ENCODE measurements around the gene AFF2.
"Not testable (repeated sequence)": the region's sequence is repeated elsewhere in the genome, so short reads cannot be mapped to it uniquely, and the experiment has no call there.

AFF2 gene

DNA sequence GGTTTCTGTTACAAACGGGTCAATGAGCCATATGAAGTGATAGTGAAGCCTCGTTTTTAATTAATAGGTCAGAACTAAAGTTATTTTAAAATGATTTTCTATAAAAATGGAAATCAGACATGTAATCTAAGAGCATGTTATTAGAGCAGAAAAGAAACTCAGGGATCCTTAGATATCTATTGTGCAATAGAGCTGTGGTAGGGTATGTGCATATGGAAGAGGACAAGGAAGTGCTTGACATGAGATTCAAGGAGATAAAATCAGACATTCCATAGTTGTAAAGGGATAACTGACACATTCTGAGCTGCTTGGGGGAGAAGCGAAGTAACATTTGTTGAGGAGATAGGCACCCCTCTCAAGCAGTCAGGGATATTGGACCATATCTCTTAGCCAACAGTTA lies 143.0 kb downstream of the AFF2 start:
- no peak for DNase-seq (ENCODE audit: low read depth)

DNA sequence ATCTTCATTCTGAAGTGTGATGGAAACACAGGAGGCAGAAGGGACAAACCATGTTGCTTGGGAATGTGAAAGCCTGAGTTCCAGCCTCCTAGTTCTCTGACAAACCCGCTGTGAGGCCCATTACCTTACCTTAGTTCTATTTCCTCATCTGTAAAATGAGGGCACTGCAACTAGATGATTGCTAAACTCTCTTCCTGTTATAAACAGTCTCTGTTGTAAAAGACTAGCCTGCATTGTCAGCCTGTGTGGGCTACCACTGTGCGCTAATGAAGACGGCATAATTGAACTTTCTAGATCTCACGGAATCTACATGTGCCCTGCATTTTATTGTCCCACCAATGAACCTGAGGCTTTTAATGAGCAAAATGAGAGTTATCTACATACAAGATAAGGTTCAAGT lies 147.2 kb downstream of the AFF2 start:
- no peak for DNase-seq (ENCODE audit: low read depth)

DNA sequence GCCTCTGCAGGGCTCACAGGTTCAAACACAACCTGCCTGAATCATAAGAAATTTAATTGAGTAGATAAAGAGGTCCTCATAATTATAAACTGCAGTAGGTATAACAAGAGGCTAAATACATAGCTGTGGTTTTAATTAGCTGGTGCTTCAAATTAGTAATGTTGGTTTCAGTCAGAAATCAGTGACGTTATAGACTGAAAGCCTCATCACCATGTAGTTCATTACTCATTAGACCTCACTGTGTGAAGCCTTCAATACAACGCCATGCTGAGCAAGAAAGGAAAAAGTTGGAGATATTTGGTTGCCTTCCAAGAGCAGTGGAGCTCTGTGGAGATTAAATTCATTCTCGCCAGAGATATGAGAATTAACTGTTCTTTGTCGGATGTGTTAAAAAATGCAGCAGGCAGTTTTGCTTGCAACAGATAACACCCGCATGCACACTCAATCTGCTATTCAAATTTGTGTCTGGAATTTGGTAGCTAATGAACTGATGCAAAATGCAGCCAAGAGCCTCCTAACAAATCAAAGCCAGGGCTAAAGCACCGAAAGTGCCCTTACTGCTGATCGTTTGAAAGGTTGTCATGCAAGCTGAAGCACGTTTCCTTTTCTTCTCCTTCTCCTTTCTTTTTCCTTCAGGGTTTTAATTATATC lies 148.9 kb downstream of the AFF2 start:
- DNase-seq (ENCODE audit: low read depth), result no peak

DNA sequence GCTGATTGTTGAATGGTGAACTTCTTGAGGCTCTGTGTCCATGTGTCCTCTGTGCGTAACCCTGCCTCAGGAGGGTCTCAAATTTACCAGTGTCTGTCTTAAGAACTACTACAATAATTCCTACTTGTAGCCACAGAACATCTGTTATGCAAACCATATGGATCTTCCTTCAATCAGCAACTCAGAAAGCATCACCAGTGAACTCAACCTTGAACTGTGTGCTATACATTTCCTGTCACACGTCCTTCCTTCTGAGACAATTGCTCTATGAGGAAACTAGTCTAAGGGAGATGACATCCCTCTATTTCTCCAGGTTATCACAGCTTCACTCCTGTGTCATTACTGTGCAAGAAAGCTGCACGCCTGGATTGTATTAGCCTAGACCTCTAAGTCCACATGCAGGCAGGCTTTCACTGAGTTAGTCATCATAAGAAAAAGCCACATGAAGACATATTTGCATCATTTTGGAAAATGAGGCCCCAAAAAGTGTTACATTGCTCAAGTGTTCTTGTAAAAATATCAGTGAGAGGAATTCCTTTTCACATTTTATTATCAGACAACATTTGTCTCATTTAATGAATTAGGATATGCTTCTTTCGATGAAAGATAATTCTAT lies 157.8 kb downstream of the AFF2 start:
- DNase-seq (ENCODE audit: low read depth), result no peak

DNA sequence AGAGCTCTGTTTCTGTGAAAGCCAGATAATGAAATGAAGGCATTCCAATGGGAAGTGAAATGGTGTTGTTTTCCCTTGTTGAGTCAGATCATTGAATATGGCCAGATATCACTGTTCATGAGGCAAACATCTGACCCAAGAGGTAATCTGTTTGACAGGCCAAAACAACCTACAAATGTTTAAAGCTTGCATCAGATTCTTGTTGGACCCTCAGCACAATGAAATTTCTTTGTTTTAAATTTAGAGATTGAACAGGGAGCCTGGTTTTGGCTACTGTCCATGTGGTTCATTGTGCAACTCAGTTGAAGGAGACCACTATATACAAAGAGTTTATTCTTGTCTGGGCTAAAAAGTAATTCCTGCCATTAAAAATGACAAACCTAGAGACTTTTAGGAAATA lies 159.1 kb downstream of the AFF2 start:
- DNase-seq (ENCODE audit: low read depth), result no peak

DNA sequence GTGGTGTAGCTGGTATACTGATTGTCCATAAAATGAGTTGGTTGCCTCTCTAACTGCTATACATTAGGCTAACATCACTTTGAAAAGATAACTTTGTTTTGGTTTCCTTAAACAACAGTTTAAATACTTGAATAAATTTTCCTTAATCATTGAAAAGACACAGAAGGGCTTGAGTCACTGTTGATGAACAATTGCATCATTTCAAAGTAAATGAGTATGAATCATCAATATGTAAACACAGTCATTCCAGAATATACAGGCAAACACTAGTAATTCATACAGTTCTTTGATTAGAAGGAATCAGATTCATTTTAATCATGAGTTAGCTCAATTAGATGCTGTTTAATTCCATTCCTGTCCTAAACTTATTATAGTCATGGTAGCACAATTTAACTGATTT lies 160.6 kb downstream of the AFF2 start:
- DNase-seq (ENCODE audit: low read depth), result no peak

DNA sequence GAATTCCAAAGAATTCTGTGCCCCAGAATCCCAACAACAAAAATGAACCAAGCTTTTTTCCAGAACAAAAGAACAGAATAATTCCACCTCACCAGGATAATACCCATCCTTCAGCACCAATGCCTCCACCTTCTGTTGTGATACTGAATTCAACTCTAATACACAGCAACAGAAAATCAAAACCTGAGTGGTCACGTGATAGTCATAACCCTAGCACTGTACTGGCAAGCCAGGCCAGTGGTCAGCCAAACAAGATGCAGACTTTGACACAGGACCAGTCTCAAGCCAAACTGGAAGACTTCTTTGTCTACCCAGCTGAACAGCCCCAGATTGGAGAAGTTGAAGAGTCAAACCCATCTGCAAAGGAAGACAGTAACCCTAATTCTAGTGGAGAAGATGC lies 161.6 kb downstream of the AFF2 start:
- DNase-seq (ENCODE audit: low read depth), result no peak

DNA sequence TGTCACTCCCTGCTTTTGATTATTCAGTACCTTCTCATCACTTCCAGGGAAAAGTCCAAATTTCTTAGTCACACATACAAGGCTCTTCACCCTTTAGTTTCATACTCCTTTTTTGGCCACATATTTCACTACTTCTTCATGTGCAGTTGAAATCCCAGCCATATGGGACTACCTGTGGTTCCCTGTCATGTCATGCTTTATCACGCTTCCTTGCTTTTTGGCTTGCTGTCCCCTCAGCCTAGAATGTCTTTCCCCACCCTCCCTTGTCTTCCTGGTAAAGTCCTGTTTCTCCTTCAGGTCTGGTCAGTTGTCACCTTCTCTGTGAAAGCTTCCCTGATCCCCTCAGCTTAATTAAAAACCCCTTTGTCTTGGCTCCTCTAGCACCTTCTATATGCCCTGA lies 163.8 kb downstream of the AFF2 start:
- DNase-seq (ENCODE audit: low read depth), result no peak

DNA sequence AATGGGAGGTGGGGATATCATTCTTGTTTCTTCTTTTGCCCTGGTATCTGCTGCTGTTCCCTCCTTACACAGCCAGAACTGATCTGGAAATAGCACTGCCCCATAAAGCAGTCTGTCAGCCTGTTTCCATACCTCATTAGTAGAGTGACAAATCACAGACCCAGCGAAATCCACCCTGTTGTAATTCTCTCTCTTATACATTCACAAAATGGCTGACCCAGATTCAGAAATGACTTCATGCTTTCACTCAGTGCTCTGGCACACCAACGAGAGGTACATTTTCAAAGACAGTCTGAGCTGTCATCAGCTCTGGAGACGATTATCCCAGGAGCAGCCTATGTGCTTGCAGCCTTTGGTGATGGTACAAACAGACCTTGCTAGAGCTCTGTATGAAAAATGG lies 164.6 kb downstream of the AFF2 start:
- DNase-seq (ENCODE audit: low read depth), result no peak

DNA sequence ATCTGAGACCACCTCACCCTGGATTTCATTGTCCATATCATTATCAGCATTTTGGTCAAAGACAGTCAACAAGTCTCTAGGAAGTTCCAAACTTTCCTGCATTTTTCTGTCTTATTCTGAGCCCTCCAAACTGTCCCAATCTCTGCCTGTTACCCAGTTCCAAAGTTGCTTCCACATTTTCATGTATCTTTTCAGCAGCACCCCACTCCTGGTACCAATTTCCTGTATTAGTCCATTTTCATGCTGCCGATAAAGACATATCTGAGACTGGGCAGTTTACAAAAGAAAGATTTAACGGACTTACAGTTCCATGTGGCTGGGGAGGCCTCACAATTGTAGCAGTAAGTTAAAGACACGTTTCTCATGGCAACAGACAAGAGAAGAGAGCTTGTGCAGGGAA lies 168.8 kb downstream of the AFF2 start:
- not testable (repeated sequence) for DNase-seq (ENCODE audit: low read depth)

DNA sequence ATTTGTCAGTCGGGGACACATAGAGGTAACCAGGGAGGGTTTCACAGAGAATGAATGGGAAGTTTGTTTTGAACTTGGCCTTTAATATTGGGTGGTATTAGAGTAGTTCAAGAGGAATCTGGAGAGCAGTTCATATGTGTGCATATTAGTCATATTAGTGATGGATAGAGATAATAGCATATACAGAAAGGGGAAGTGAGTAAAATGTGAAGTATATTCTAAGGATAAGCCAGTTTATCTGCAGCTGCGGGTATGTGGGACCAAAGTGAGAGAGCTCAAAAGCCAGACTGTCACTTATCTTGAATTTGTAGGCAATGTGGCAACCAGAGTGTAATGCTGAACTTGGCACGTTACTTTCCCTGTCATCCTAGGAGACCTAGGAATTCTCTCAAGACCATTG lies 169.9 kb downstream of the AFF2 start:
- DNase-seq (ENCODE audit: low read depth), result no peak

DNA sequence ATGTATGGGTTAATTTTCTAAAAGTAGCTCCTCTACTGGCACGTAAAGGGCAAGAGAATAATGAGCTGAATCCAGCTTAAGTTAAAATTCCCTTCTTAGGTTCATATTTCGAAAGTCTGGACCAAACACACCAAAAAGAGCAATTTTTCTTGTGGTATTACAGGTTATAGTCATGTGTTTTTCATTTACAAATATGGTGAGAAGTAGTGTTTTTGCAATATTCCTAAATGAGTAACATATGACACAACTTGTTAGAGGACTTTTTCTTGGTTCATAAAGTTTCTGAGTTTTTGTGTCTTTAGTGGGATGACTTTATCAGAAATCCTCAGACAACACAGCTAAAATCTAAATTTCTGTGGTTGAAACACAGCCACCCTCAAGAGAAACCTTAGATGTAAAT lies 172.1 kb downstream of the AFF2 start:
- DNase-seq (ENCODE audit: low read depth), result no peak

DNA sequence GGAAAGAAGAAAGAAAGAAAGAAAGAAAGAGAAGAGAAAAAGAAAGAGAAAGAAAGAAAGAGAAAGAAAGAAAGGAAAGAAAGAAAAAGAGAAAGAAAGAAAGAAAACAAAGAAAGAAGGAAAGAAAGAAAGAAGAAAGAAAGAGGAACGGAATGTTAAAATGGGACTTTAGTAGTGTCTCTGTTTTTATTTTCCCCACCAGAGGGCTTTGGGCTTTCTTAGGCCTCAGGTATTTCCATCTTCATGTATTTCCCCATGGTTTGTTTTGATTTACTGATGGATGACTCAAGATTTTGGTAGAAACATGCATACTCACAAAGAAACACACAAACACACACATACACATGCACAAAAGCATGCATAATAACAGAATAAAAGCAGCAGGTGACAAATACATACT lies 181.2 kb downstream of the AFF2 start:
- no peak for DNase-seq (ENCODE audit: low read depth)

DNA sequence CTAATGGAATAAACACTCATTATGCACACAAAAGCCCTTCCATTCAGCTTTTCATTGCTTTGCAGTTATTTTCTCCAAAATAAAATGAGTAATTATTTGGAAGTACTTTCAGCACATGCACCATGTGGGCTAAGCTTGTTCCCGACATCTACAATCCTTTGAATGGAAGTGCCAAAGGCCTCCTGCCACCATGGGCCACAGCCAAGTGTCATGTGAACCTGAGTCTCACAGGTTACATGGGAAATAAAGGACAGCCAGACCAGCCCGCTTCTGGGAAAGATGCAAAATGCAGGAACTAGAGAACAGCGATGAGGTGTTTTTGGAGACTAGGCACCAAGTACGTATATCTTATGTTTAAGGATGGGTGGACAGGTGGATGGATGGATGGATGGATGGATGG lies 181.8 kb downstream of the AFF2 start:
- DNase-seq (ENCODE audit: low read depth), result no peak

DNA sequence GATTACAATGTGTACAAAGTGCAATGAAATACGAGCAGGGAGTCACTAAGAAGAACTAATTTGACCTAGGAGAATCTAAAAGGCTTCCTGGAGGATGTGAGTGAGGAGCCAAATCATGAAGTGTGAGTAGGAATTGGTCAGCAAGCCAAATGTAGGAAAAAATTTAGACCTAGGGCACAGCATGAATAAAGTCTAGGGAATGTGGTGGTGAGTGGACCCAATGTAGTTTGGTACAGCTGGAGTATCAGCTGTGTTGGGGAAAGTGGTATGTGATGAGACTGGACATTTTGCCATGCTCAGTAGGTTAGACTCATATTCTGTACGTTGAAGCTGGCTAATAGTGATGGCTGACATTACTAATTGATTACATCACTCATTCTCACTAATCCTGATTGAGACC lies 191.0 kb downstream of the AFF2 start:
- DNase-seq (ENCODE audit: low read depth), result no peak

DNA sequence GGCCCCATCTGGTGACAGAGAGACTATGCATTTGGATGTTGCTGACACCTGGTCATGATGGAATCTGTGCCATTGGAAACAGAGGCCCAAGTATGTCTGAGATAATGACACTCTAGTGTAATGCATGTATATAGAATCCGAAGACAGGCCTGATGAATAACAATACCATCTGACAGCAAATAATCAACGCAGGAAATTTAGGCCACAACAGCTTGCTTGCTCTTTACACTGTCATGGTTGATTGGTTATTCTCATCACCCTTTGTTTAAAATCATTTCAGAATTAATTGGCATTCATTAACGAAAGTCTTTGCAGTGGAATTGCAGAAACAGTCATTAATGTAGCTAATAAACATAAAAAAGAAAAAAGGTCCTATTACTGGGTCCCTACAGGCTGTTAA lies 194.8 kb downstream of the AFF2 start:
- no peak for DNase-seq (ENCODE audit: low read depth)

DNA sequence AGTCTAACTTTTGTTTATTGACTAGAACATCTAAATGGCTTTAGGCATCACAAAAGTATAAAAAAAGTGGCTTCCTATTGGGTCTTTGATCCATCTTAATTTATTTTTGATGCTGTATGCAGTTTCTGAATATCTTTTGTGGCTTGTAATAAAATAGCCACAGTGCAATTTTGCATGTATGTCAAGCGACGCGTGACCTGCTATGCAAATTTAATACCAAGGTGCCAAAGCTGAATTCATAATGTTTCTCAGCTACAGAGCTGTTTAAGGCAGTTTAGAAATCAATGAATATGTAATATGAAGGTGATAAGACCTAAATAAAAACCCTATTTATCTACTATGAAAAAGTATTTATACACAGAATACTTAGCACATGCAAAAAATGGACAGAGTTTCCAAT lies 197.8 kb downstream of the AFF2 start:
- no peak for DNase-seq (ENCODE audit: low read depth)

DNA sequence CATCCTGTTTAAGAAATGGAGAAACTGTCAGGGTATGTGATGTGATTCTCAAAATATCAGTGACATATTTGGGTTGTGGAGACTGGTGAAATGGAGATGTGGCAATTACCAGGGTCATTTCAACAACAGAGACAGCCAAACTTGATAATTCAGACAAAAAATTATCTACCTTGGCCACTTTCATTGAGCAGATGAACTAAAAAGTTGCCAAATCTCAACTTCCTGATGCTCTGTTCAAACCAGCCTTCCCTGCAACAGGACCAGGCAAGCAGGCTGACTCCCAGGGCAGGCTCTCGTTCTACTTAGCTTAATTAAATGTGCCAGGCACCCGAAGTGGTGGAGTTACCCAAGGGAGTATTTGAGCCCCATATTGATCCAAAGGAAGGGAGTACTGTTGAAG lies 199.6 kb downstream of the AFF2 start:
- no peak for DNase-seq (ENCODE audit: low read depth)

DNA sequence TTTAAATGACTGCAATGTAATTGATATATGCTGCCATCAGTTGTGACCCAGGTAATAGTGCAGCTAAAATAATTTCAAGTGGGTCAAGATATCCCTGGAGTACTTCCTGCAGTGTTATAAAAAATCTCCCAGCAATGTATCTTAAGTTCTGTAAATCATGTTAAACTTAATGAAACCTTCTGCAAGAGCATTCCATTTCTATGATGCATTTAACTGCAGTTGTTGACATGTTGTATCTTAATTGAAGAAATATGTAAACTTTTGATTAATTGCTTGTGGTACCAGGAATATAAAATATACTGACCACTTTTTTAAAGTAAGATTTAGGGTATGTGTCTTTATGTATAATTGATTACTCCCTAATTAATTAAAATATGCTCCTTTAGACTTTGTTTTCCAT lies 213.6 kb downstream of the AFF2 start:
- DNase-seq (ENCODE audit: low read depth), result no peak

DNA sequence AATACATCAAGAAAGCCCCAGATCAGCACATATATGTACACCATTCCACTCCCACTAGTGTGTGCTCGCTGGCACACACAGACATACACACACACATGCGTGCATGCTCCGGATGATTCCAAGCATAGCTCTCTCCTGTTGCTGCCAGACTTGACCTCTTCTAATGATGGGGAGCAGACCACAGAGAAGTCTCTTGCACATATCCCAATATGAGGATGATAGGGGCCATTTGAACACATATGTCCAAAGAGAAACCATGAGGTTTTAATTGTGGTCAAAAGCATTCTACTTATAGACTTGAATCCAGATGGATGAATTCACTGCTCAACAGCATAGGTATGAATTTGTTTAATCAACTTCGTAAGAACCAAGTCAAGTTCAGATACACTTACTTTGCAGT lies 214.9 kb downstream of the AFF2 start:
- DNase-seq (ENCODE audit: low read depth), result no peak

DNA sequence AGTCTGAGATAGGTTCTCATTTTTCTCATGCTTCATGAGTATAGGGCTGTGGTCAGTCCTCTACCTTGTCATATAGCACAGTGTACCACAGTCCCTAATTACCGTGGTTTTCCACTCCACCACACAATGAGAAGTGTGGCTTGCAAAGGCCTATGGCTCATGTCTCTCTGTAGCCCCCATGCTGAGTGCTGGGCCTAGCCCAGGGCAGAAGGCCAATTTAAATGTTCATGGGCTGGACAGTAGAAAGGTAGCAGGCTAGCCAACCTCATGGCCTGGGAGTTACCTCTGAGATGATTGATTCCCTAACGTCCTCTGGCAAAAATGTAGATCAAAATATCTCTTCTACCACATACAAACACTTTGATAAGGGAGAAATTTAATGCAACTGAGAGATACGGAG lies 222.5 kb downstream of the AFF2 start:
- no peak for DNase-seq (ENCODE audit: low read depth)

DNA sequence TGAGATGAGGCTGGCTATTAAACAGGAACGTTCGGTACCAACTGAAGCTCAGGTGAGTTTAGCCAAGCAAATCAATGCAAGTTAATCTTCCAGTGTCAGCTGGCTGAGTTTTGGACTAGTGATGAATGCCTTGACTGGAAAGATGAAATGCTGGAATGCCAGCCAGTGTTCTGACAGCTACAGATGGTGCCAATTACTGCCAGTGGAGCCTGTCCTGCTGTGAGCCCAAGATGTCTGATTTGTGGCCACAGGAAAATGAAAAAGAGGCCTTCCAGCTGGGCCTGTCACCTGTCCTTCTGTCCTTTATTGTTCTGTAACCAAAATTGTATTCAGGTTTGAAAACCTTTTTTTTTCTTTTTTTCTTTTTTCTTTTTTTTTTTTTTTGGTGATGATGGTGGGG lies 223.1 kb downstream of the AFF2 start:
- no peak for DNase-seq (ENCODE audit: low read depth)

DNA sequence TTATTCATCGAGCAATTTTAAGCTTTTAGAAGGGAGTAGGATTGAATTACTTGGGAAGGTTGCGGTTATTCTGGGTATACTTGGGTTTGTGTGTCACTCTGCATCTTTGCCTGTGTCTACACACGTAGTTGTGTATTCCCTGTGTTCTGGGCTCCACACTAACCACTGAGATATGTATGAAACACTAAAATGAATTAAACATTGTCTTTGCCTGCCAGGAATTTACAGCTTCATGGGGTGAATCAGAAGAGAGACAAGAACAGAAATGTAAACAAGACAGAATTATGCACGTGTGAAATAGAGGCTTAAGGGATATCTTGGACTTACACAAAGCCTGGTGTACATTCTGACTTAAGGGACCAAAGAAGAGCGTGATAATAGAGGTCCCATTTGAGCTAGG lies 228.5 kb downstream of the AFF2 start:
- no peak for DNase-seq (ENCODE audit: low read depth)

DNA sequence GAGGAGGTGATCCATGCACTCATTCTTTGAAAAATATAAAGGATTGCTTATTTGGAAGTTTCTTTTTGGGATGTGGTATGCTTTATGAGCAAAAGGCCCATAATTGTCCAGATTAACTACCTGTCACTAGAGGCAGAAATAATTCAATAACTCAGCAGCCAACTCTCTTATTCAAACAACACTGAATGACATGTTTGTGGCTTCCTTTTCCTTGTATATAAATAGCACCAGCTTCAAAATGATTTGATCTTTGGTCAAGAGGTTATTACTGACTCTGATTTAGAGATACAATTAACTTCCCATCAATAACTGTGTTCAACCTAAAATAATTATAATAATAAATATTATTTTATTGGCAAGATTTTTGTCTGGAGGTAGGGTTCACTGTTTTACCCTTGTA lies 232.3 kb downstream of the AFF2 start:
- no peak for DNase-seq (ENCODE audit: low read depth)

DNA sequence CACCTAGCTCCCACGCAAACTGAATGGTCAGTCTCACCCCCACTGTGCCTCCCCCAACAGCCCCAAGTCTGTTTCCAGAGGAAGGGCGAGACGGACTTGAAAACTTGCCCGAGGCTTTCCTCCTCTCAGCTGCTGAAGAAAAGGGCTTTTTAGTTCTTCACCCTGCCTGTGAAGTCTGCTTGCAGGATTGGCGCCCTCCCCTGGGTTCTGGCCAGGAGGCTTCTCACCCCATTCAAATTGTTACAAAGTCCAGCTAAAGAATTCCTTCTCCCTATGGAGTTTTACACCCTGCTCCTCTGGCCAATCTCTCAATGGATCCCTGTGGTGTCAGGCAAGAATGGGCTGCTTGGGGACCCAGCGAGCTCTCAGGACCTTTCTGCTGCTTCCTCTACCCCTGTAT lies 241.0 kb downstream of the AFF2 start:
- no peak for DNase-seq (ENCODE audit: low read depth)
